GM23338 (cell line): ENCODE measurements around the gene DIP2B. TPM values are rescaled to one million over a fixed set of nuclear protein-coding genes. Genes with fewer than 3 reads are reported as not detected.

Experiments
- ATAC-seq: fragments of 200-7000 bp; cut with Tn5 transposase; 3 replicates; pipeline ENCODE4 v1.9.1; 2020
- DNase-seq: peaks from one replicate; pipeline ENCODE4 v3.0.0-alpha.2; 2015; ENCODE audit warnings: low spot score
- H2AFZ ChIP-seq: fragments of 200-600 bp; sonication (generic); 2 replicates; pipeline ENCODE4 v1.8.0; 2016; ENCODE audit warnings: antibody characterized with exemption, mild to moderate bottlenecking, moderate library complexity
- H3F3A ChIP-seq: fragments of 200-600 bp; sonication (generic); replicated peaks from 2 replicates; pipeline ENCODE4 v1.8.0; 2017; ENCODE audit warnings: antibody characterized with exemption, mixed run types, low read depth
- H3K27ac ChIP-seq: fragments of 200-600 bp; sonication (generic); 2 replicates; pipeline ENCODE4 v1.6.1; 2016; ENCODE audit warnings: low read depth
- H3K27me3 ChIP-seq: fragments of 200-600 bp; sonication (generic); 2 replicates; pipeline ENCODE4 v1.8.0; 2016; ENCODE audit warnings: mild to moderate bottlenecking, mixed run types, moderate library complexity; ENCODE audit not compliant: insufficient read depth
- H3K36me3 ChIP-seq: fragments of 200-600 bp; sonication (generic); 2 replicates; pipeline ENCODE4 v1.8.0; 2016; ENCODE audit warnings: mild to moderate bottlenecking; ENCODE audit not compliant: insufficient read depth
- H3K4me1 ChIP-seq: fragments of 200-600 bp; sonication (generic); 2 replicates; pipeline ENCODE4 v1.8.0; 2016; ENCODE audit warnings: mild to moderate bottlenecking, moderate library complexity; ENCODE audit not compliant: insufficient read depth
- H3K4me2 ChIP-seq: fragments of 200-600 bp; sonication (generic); 2 replicates; pipeline ENCODE4 v1.7.1; 2017; ENCODE audit warnings: mixed run types
- H3K4me3 ChIP-seq: fragments of 200-600 bp; sonication (generic); 2 replicates; pipeline ENCODE4 v1.6.1; 2016; ENCODE audit warnings: mixed run types
- H3K79me2 ChIP-seq: fragments of 200-600 bp; sonication (generic); replicated peaks from 2 replicates; pipeline ENCODE4 v1.8.0; 2017; ENCODE audit warnings: mild to moderate bottlenecking; ENCODE audit not compliant: insufficient read depth
- H3K9me2 ChIP-seq: fragments of 200-600 bp; sonication (generic); 2 replicates; pipeline ENCODE4 v1.8.0; 2017; ENCODE audit not compliant: insufficient read depth
- H4K20me1 ChIP-seq: fragments of 200-600 bp; sonication (generic); replicated peaks from 2 replicates; pipeline ENCODE4 v1.8.0; 2017; ENCODE audit warnings: mild to moderate bottlenecking; ENCODE audit not compliant: insufficient read depth
- H3K27ac Mint-ChIP-seq: 2 replicates; pipeline ENCODE4 v1.8.0; 2020; ENCODE audit warnings: inconsistent platforms, mild to moderate bottlenecking, moderate library complexity, mixed read lengths
- H3K27me3 Mint-ChIP-seq: 3 replicates; pipeline ENCODE4 v1.8.0; 2022; ENCODE audit warnings: low read depth, mild to moderate bottlenecking, moderate library complexity, mixed read lengths, inconsistent platforms; ENCODE audit not compliant: insufficient read depth, poor library complexity
- H3K36me3 Mint-ChIP-seq: 3 replicates; pipeline ENCODE4 v1.8.0; 2021; ENCODE audit warnings: low read depth, mild to moderate bottlenecking, inconsistent platforms, moderate library complexity, mixed read lengths
- H3K4me1 Mint-ChIP-seq: 3 replicates; pipeline ENCODE4 v1.8.0; 2020; ENCODE audit warnings: mild to moderate bottlenecking, inconsistent platforms, mixed read lengths
- H3K4me3 Mint-ChIP-seq: 3 replicates; pipeline ENCODE4 v1.8.0; 2021; ENCODE audit warnings: moderate library complexity, mild to moderate bottlenecking, inconsistent platforms, mixed read lengths
- H3K9me3 Mint-ChIP-seq: 3 replicates; pipeline ENCODE4 v1.8.0; 2020; ENCODE audit warnings: moderate library complexity, mild to moderate bottlenecking, inconsistent platforms, mixed read lengths
- ETS1 ChIP-seq: IDR thresholded peaks from 2 replicates; pipeline ENCODE4 v1.6.1; 2016; ENCODE audit warnings: antibody characterized with exemption
- EZH2 ChIP-seq: fragments of 200-600 bp; sonication (generic); IDR thresholded peaks from one replicate; pipeline ENCODE4 v1.8.0; 2017; ENCODE audit warnings: antibody characterized with exemption, mild to moderate bottlenecking, low read depth; ENCODE audit not compliant: unreplicated experiment
- EZH2phosphoT487 ChIP-seq: fragments of 200-600 bp; sonication (generic); IDR thresholded peaks from one replicate; pipeline ENCODE4 v1.8.1; 2018; ENCODE audit warnings: antibody characterized with exemption; ENCODE audit not compliant: unreplicated experiment
- JUNB ChIP-seq: IDR thresholded peaks from one replicate; pipeline ENCODE4 v1.6.1; 2016; ENCODE audit warnings: antibody characterized with exemption; ENCODE audit not compliant: unreplicated experiment
- POLR2AphosphoS5 ChIP-seq: IDR thresholded peaks from 2 replicates; pipeline ENCODE4 v1.6.1; 2016; ENCODE audit warnings: antibody characterized with exemption, low read depth
- STAT1 ChIP-seq: IDR thresholded peaks from one replicate; pipeline ENCODE4 v1.6.1; 2016; ENCODE audit warnings: antibody characterized with exemption; ENCODE audit not compliant: unreplicated experiment
- ZNF331 ChIP-seq: fragments of 250-450 bp; sonication (Bioruptor Pico); IDR thresholded peaks from 2 replicates; pipeline ENCODE4 v1.5.0; 2020; ENCODE audit warnings: low read depth, mild to moderate bottlenecking, moderate library complexity
- ZNF462 ChIP-seq: fragments of 250-450 bp; sonication (Bioruptor Pico); IDR thresholded peaks from 2 replicates; pipeline ENCODE4 v1.5.0; 2020; ENCODE audit warnings: mild to moderate bottlenecking, moderate library complexity
- polyA plus RNA-seq: library from polyadenylated mRNA; unstranded; fragments of >200 nt; fragmentation: Nextera tagmentation; extraction: Ambion mirVana; gene quantifications from 2 replicates; pipeline ENCODE4 v1.2.1, GENCODE V29; 2016
- total RNA-seq: library from RNA; depleted of rRNA; stranded (reverse); fragments of >200 nt; shearing (Covaris generic); gene quantifications from 2 replicates; pipeline ENCODE4 v1.2.3, GENCODE V29; 2014

DIP2B gene
- total and polyA plus RNA-seq, 2 experiments from 2014 or later: 8.0 to 36.4 TPM

GRCh38 chr12:50609292-50609874, 104.6 kb downstream of the DIP2B start:
- no peak for ATAC-seq
- H3K4me1 ChIP-seq: peaks cover 15% of the 10 kb centered on the region

GRCh38 chr12:50610171-50610570, 105.4 kb downstream of the DIP2B start:
- Histone ChIP-seq H3F3A (no peaks in the 10 kb centered on the region), H3K4me1 (peaks cover 23% of the 10 kb centered on the region), H3K9me2 (no peaks in the 10 kb centered on the region), H3K4me3 (no peak overlapping the region), H3K27me3 (no peaks in the 10 kb centered on the region), H3K27ac (no peak overlapping the region), H3K79me2 (peaks cover 31% of the 10 kb centered on the region), H4K20me1 (no peaks in the 10 kb centered on the region), H3K36me3 (no peaks in the 10 kb centered on the region), H3K4me2 (no peak overlapping the region), H2AFZ (no peak overlapping the region)
- ATAC-seq: no peak
- Mint-ChIP-seq H3K9me3 (no peaks in the 10 kb centered on the region), H3K4me3 (no peak overlapping the region), H3K27ac (no peak overlapping the region), H3K4me1 (peaks cover 6% of the 10 kb centered on the region; the same call in 2 of the 3 replicates), H3K27me3 (no peaks in the 10 kb centered on the region), H3K36me3 (no peaks in the 10 kb centered on the region)
- no peak for TF ChIP-seq EZH2phosphoT487
- TF ChIP-seq ZNF462 (CRISPR knock-in tag): no peak
- no peak for TF ChIP-seq STAT1
- no peak for TF ChIP-seq ETS1
- TF ChIP-seq POLR2AphosphoS5: no peak
- no peak for TF ChIP-seq ZNF331 (CRISPR knock-in tag)
- no peak for TF ChIP-seq EZH2
- no peak for TF ChIP-seq JUNB
- DNase-seq: no peak

More at GRCh38 chr12:50609292-50609874, 104.6 kb downstream of the DIP2B start:
- DNase-seq: no peak
- no peaks in the 10 kb centered on the region for H3K9me3 Mint-ChIP-seq
- Histone ChIP-seq H3K79me2 (peaks cover 29% of the 10 kb centered on the region), H3K4me2 (no peak overlapping the region), H3K27me3 (no peaks in the 10 kb centered on the region), H3F3A (no peaks in the 10 kb centered on the region), H3K36me3 (no peaks in the 10 kb centered on the region), H4K20me1 (no peaks in the 10 kb centered on the region), H3K9me2 (no peaks in the 10 kb centered on the region), H2AFZ (no peak overlapping the region), H3K4me3 (no peak overlapping the region), H3K27ac (no peak overlapping the region)
- no peak overlapping the region for H3K4me3 Mint-ChIP-seq
- no peaks in the 10 kb centered on the region for H3K36me3 Mint-ChIP-seq
- no peak for TF ChIP-seq POLR2AphosphoS5
- TF ChIP-seq EZH2: no peak
- no peaks in the 10 kb centered on the region; the same call in 2 of the 3 replicates for H3K4me1 Mint-ChIP-seq
- H3K27me3 Mint-ChIP-seq: no peaks in the 10 kb centered on the region
- H3K27ac Mint-ChIP-seq: no peak overlapping the region
